IMR-90 (cell line): ENCODE data around the gene TACR2. TPM values are rescaled to one million over a fixed set of nuclear protein-coding genes. Genes with fewer than 3 reads are reported as not detected.

Experiments used
- ATAC-seq: fragments of 200-7000 bp; cut with Tn5 transposase; 2 replicates; pipeline ENCODE4 v1.9.1; 2020; ENCODE audit warnings: low read depth, mild to moderate bottlenecking, moderate library complexity
- BruUV-seq: library from RNA; stranded (reverse); fragments of 400-500 nt; replicated peaks from 2 replicates; lab custom pipeline; 2021; lab: Mats Ljungman, UMichigan
- CTCF ChIA-PET: fragments of 300-600 bp; formaldehyde crosslinking; extraction: SDS; loops from one replicate; lab custom pipeline; 2021; ENCODE audit warnings: antibody characterized with exemption; lab: Yijun Ruan, JAX
- POLR2A ChIA-PET: fragments of 300-600 bp; sonication (Branson Sonifier 250); formaldehyde crosslinking; loops from one replicate; lab custom pipeline; 2022; ENCODE audit warnings: antibody characterized with exemption; ENCODE audit not compliant: unreplicated experiment; lab: Charles Lee
- DNase-seq: peaks from one replicate; pipeline ENCODE4 v3.0.0; 2013
- H2AFZ ChIP-seq: replicated peaks from 2 replicates; pipeline ENCODE3; 2013; ENCODE audit warnings: low read length, mild to moderate bottlenecking; ENCODE audit not compliant: poor library complexity
- H2AK5ac ChIP-seq: 2 replicates; pipeline ENCODE4 v1.6.1; 2013; ENCODE audit warnings: low read depth, low read length, inconsistent platforms
- H2AK9ac ChIP-seq: replicated peaks from 2 replicates; pipeline ENCODE3; 2013; ENCODE audit warnings: mild to moderate bottlenecking, low read depth, low read length, moderate library complexity; ENCODE audit not compliant: poor library complexity
- H2BK120ac ChIP-seq: 2 replicates; pipeline ENCODE4 v1.6.1; 2013; ENCODE audit warnings: low read depth, low read length, inconsistent platforms
- H2BK15ac ChIP-seq: 3 replicates; pipeline ENCODE4 v1.6.1; 2013; ENCODE audit warnings: low read depth, low read length, inconsistent platforms
- H2BK20ac ChIP-seq: 2 replicates; pipeline ENCODE4 v1.6.1; 2013; ENCODE audit warnings: low read depth, mild to moderate bottlenecking, inconsistent platforms, low read length, moderate library complexity
- H2BK5ac ChIP-seq: 2 replicates; pipeline ENCODE4 v1.6.1; 2013; ENCODE audit warnings: mild to moderate bottlenecking, low read depth, low read length, inconsistent platforms; ENCODE audit not compliant: poor library complexity, severe bottlenecking
- H3K14ac ChIP-seq: replicated peaks from 2 replicates; pipeline ENCODE4 v1.6.1; 2013; ENCODE audit warnings: low read depth, low read length, inconsistent platforms
- H3K18ac ChIP-seq: 2 replicates; pipeline ENCODE4 v1.6.1; 2013; ENCODE audit warnings: low read depth, low read length, control low read depth
- H3K23ac ChIP-seq: 2 replicates; pipeline ENCODE4 v1.6.1; 2013; ENCODE audit warnings: low read depth, low read length, inconsistent platforms
- H3K27ac ChIP-seq: 2 replicates; pipeline ENCODE4 v1.5.1; 2013; ENCODE audit warnings: mild to moderate bottlenecking, control low read depth, low read length; ENCODE audit not compliant: insufficient read depth
- H3K27me3 ChIP-seq: 2 replicates; pipeline ENCODE4 v1.6.1; 2013; ENCODE audit warnings: low read length; ENCODE audit not compliant: control insufficient read depth, insufficient read depth
- H3K36me3 ChIP-seq: 2 replicates; pipeline ENCODE4 v1.6.1; 2013; ENCODE audit warnings: low read length, mixed read lengths; ENCODE audit not compliant: control insufficient read depth, insufficient read depth
- H3K4ac ChIP-seq: 2 replicates; pipeline ENCODE4 v1.6.1; 2013; ENCODE audit warnings: low read depth, low read length, inconsistent platforms
- H3K4me1 ChIP-seq: 2 replicates; pipeline ENCODE4 v1.6.1; 2013; ENCODE audit warnings: low read length, mixed read lengths; ENCODE audit not compliant: control insufficient read depth, insufficient read depth
- H3K4me2 ChIP-seq: 2 replicates; pipeline ENCODE4 v1.6.1; 2013; ENCODE audit warnings: low read depth, mild to moderate bottlenecking, control low read depth, low read length, moderate library complexity
- H3K4me3 ChIP-seq: 2 replicates; pipeline ENCODE4 v1.5.1; 2013; ENCODE audit warnings: low read depth, mild to moderate bottlenecking, control low read depth, low read length, moderate library complexity; ENCODE audit not compliant: insufficient read depth
- H3K56ac ChIP-seq: 2 replicates; pipeline ENCODE4 v1.6.1; 2013; ENCODE audit warnings: low read length, inconsistent platforms; ENCODE audit not compliant: insufficient read depth; ENCODE audit errors: extremely low read depth
- H3K79me1 ChIP-seq, 2 experiments: 2 replicates each; pipeline ENCODE4 v1.6.1; 2013; ENCODE audit warnings: low read length in 2 of 2, inconsistent platforms in 1 of 2, low read depth in 1 of 2
- H3K9ac ChIP-seq: 2 replicates; pipeline ENCODE4 v1.6.1; 2013; ENCODE audit warnings: low read depth, low read length, control low read depth
- H3K9me1 ChIP-seq: 2 replicates; pipeline ENCODE4 v1.6.1; 2013; ENCODE audit warnings: low read length, inconsistent platforms; ENCODE audit not compliant: insufficient read depth
- H3K9me3 ChIP-seq: 2 replicates; pipeline ENCODE4 v1.6.1; 2013; ENCODE audit warnings: low read length; ENCODE audit not compliant: control insufficient read depth, insufficient read depth
- H4K20me1 ChIP-seq: 2 replicates; pipeline ENCODE4 v1.6.1; 2013; ENCODE audit warnings: low read length, inconsistent platforms; ENCODE audit not compliant: insufficient read depth
- H4K5ac ChIP-seq: 2 replicates; pipeline ENCODE4 v1.6.1; 2013; ENCODE audit warnings: mild to moderate bottlenecking, low read depth, low read length, control low read depth
- H4K8ac ChIP-seq, 2 experiments: 2 replicates each; pipeline ENCODE4 v1.6.1; 2013; ENCODE audit warnings: low read depth in 2 of 2, low read length in 2 of 2, control low read depth in 1 of 2, inconsistent platforms in 1 of 2
- H4K91ac ChIP-seq: 2 replicates; pipeline ENCODE4 v1.6.1; 2013; ENCODE audit warnings: low read depth, low read length, inconsistent platforms; ENCODE audit not compliant: insufficient read depth
- CTCF ChIP-seq: conservative IDR thresholded peaks from 2 replicates; pipeline ENCODE4 v1.5.1; 2012; ENCODE audit warnings: mild to moderate bottlenecking, low read depth, low read length, improper control_type of control experiment
- ELK1 ChIP-seq: fragments of 150-350 bp; IDR thresholded peaks from 2 replicates; pipeline ENCODE4 v1.6.1; 2016; ENCODE audit warnings: low read depth, mild to moderate bottlenecking, low read length, moderate library complexity, borderline replicate concordance
- FOS ChIP-seq: fragments of 150-350 bp; IDR thresholded peaks from 2 replicates; pipeline ENCODE4 v1.6.1; 2016; ENCODE audit warnings: low read depth, low read length
- MAFK ChIP-seq: IDR thresholded peaks from 2 replicates; pipeline ENCODE4 v1.6.1; 2012; ENCODE audit warnings: low read depth, low read length, improper control_type of control experiment
- NFE2L2 ChIP-seq: fragments of 150-350 bp; IDR thresholded peaks from 2 replicates; pipeline ENCODE4 v1.6.1; 2016; ENCODE audit warnings: low read depth, mild to moderate bottlenecking, low read length
- RFX5 ChIP-seq: IDR thresholded peaks from 2 replicates; pipeline ENCODE4 v1.8.0; 2012; ENCODE audit warnings: low read depth, mild to moderate bottlenecking, low read length, moderate library complexity
- SMC3 ChIP-seq: fragments of 150-350 bp; IDR thresholded peaks from 2 replicates; pipeline ENCODE4 v1.6.1; 2016; ENCODE audit warnings: low read depth, mild to moderate bottlenecking, antibody characterized with exemption, low read length, moderate library complexity
- WGBS, 2 experiments: methylation state at CpG; one replicate each; pipeline versions ENCODE4 v1.1.5 to v1.1.7; 2013; ENCODE audit warnings: missing lambda C conversion rate in 2 of 2; ENCODE audit not compliant: insufficient read length in 1 of 2; ENCODE audit errors: extremely low coverage in 2 of 2; 5-methylcytosine and 5-hydroxymethylcytosine counted together
- dilution Hi-C: fragments of 300-500 bp; cut with HindIII; formaldehyde crosslinking; loops from one replicate; pipeline ENCODE4 v1.14.3; 2018; ENCODE audit warnings: low sequenced_read_pairs; ENCODE audit not compliant: unreplicated experiment
- in situ Hi-C: fragments of 300-500 bp; cut with MboI; formaldehyde crosslinking; loops from 3 replicates; pipeline ENCODE4 v1.14.3; 2019; ENCODE audit warnings: low sequenced_read_pairs, inconsistent platforms, mixed read lengths
- intact Hi-C: fragments of 100-400 bp; cut with micrococcal nuclease; formaldehyde crosslinking; loops from 2 replicates; pipeline ENCODE4 v1.10.0; 2022
- polyA plus RNA-seq, 3 experiments: library from polyadenylated mRNA; depleted of rRNA; stranded (reverse); fragments of >200 nt; gene quantifications; 2 replicates each; pipeline ENCODE4 v1.2.3, GENCODE V29; 2012; ENCODE audit warnings: low replicate concordance in 1 of 3
- total RNA-seq: library from RNA; depleted of rRNA; stranded (reverse); fragments of >200 nt; gene quantifications from 2 replicates; pipeline ENCODE4 v1.2.3, GENCODE V29; 2012

TACR2 gene
- total and polyA plus RNA-seq, 2 of the 4 experiments (the other 2 are of a cell fraction), result not detected

GRCh38 chr10:69364232-69364940 is 52.3 kb downstream of the TACR2 start (continued):
- TF ChIP-seq CTCF, result no peak

GRCh38 chr10:69363666-69364065 is 53.1 kb downstream of the TACR2 start:
- Histone ChIP-seq H3K4me1 (peaks cover 30% of the 10 kb centered on the region), H3K56ac (no peak overlapping the region), H3K36me3 (peaks cover 21% of the 10 kb centered on the region), H4K8ac (no peak overlapping the region), H3K4me3 (no peak overlapping the region), H3K9me1 (peaks cover 24% of the 10 kb centered on the region), H3K79me1 (peaks cover 25 to 74% of the 10 kb centered on the region in 2 experiments), H3K4ac (peak overlapping the region; percentile 58), H4K5ac (no peak overlapping the region), H3K9ac (no peak overlapping the region), H3K9me3 (no peaks in the 10 kb centered on the region), H2AK5ac (peak overlapping the region; percentile 82; the same call in 1 of the 2 replicates), H4K20me1 (peaks cover 36% of the 10 kb centered on the region), H3K4me2 (no peak overlapping the region), H3K27ac (no peak overlapping the region), H2BK5ac (peak overlapping the region; percentile 16), H2BK120ac (peak overlapping the region; percentile 26; the same call in 1 of the 2 replicates), H3K27me3 (no peaks in the 10 kb centered on the region), H3K23ac (0 out of 2 replicates have a peak overlapping the region, but pooled peaks have one; percentile 41), H2AFZ (peak overlapping the region; percentile 28), H2AK9ac (peak overlapping the region; percentile 34), H3K14ac (peak overlapping the region; percentile 34; the same call in 1 of the 2 replicates), H3K18ac (peak overlapping the region; percentile 5; the same call in 1 of the 2 replicates), H4K91ac (peak overlapping the region; percentile 21; the same call in 1 of the 2 replicates), H2BK20ac (peak overlapping the region; percentile 50), H2BK15ac (0 out of 3 replicates have a peak overlapping the region, but pooled peaks have one; percentile 30)
- DNase-seq, result no peak
- CTCF ChIA-PET, result no interaction called here
- dilution Hi-C loops (no loop called here), intact Hi-C loops (loop anchor here (5.0 kb wide), 1 partner anchor 46 kb away; no protein-coding TSS in a partner anchor), in situ Hi-C loops (no loop called here)
- no peak for ATAC-seq
- TF ChIP-seq ELK1, result no peak
- TF ChIP-seq NFE2L2, result no peak
- no peak for TF ChIP-seq SMC3
- no peak for TF ChIP-seq MAFK
- TF ChIP-seq FOS, result no peak
- TF ChIP-seq RFX5, result no peak
- POLR2A ChIA-PET, result no interaction called here
- no TSS peak for BruUV-seq
- no CpG with 5 or more reads among the region's 5 CpGs for WGBS, 2 experiments
